ENCODE measurements around the gene TRPM8.

The TRPM8 gene

DNA sequence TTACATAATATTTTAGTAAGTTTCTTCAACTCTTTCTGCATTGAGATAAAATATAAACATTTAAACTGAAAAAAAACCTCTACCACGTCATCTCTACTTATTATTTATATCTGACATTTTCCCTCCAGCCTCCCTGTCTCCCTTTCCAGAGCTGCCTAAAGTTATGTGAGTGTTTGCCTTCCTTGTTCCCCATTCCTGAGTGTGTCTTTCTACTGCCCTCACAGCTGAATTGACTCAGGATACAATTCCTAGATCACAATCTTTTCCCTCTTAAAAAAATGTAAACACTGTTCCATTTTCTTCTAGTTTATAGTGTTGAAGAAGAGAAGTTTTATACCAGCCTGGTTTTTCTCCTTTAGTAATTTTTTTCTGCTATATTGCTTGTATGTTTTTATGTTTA lies 5.3 kb downstream of the TRPM8 start:
- H3K27ac ChIP-seq (replicated peaks), result no peak overlapping the region
- H3K4me3 ChIP-seq (replicated peaks; ENCODE audit: insufficient read depth, low read length), result no peak overlapping the region
- H3K27me3 ChIP-seq (ENCODE audit: insufficient read depth, poor library complexity, severe bottlenecking), result peaks cover 4% of the 10 kb centered on the region
- no peak for TF ChIP-seq POLR2AphosphoS5 (IDR thresholded peaks at IDR 0.05; ENCODE audit: low read depth)
- no peak for TF ChIP-seq CTCF (IDR thresholded peaks at IDR 0.05; ENCODE audit: insufficient read depth, low read length)
- TF ChIP-seq SPI1 (IDR thresholded peaks at IDR 0.05; ENCODE audit: borderline replicate concordance, low read depth), result no peak
- TF ChIP-seq GABPA (IDR thresholded peaks at IDR 0.05; ENCODE audit: low read depth), result no peak
- TF ChIP-seq, protein P1, sequence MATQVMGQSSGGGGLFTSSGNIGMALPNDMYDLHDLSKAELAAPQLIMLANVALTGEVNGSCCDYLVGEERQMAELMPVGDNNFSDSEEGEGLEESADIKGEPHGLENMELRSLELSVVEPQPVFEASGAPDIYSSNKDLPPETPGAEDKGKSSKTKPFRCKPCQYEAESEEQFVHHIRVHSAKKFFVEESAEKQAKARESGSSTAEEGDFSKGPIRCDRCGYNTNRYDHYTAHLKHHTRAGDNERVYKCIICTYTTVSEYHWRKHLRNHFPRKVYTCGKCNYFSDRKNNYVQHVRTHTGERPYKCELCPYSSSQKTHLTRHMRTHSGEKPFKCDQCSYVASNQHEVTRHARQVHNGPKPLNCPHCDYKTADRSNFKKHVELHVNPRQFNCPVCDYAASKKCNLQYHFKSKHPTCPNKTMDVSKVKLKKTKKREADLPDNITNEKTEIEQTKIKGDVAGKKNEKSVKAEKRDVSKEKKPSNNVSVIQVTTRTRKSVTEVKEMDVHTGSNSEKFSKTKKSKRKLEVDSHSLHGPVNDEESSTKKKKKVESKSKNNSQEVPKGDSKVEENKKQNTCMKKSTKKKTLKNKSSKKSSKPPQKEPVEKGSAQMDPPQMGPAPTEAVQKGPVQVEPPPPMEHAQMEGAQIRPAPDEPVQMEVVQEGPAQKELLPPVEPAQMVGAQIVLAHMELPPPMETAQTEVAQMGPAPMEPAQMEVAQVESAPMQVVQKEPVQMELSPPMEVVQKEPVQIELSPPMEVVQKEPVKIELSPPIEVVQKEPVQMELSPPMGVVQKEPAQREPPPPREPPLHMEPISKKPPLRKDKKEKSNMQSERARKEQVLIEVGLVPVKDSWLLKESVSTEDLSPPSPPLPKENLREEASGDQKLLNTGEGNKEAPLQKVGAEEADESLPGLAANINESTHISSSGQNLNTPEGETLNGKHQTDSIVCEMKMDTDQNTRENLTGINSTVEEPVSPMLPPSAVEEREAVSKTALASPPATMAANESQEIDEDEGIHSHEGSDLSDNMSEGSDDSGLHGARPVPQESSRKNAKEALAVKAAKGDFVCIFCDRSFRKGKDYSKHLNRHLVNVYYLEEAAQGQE (IDR thresholded peaks at IDR 0.05; ENCODE audit: insufficient replicate concordance, low read depth), result no peak
- no peak for DNase-seq (ENCODE audit: low read depth in 1 of 2, low spot score in 1 of 2)

GRCh38 chr2:233925402-233925801 lies 8.2 kb downstream of the TRPM8 start:
- peaks cover 2% of the 10 kb centered on the region for H3K27me3 ChIP-seq (ENCODE audit: insufficient read depth, poor library complexity, severe bottlenecking)
- DNase-seq (ENCODE audit: low read depth in 1 of 2, low spot score in 1 of 2), result no peak
- no peak overlapping the region for H3K27ac ChIP-seq (replicated peaks)
- no peak for TF ChIP-seq CTCF (IDR thresholded peaks at IDR 0.05; ENCODE audit: insufficient read depth, low read length)
- TF ChIP-seq, protein P1 (IDR thresholded peaks at IDR 0.05; ENCODE audit: insufficient replicate concordance, low read depth), result no peak
- no peak for TF ChIP-seq SPI1 (IDR thresholded peaks at IDR 0.05; ENCODE audit: borderline replicate concordance, low read depth)
- TF ChIP-seq POLR2AphosphoS5 (IDR thresholded peaks at IDR 0.05; ENCODE audit: low read depth), result no peak
- no peak for TF ChIP-seq GABPA (IDR thresholded peaks at IDR 0.05; ENCODE audit: low read depth)
- H3K4me3 ChIP-seq (replicated peaks; ENCODE audit: insufficient read depth, low read length), result no peak overlapping the region

DNA sequence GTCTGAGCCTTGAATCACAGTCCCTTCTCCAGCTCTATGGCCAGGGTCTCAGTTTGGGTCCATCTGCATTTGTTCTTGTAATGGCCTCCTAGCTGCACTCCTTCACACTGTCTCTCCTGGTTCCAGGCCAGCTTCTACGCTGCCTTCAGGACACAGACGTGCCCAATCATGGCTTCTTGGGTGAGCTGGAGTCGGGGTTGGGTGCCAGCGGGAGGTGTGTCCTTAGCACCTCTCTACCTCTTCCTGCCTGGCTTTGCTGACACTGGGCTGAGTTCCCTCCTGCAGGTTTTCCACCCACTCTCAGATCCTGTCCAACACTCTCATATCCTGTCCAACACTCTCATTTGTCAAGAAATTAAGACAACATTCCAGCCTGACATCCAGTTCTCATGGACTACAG lies 9.6 kb downstream of the TRPM8 start:
- Histone ChIP-seq H3K4me3 (replicated peaks; ENCODE audit: insufficient read depth, low read length) (no peak overlapping the region), H3K27me3 (ENCODE audit: insufficient read depth, poor library complexity, severe bottlenecking) (peaks cover 7% of the 10 kb centered on the region), H3K27ac (replicated peaks) (no peak overlapping the region)
- DNase-seq (ENCODE audit: low read depth in 1 of 2, low spot score in 1 of 2), result no peak
- TF ChIP-seq POLR2AphosphoS5 (IDR thresholded peaks at IDR 0.05; ENCODE audit: low read depth), result no peak

DNA sequence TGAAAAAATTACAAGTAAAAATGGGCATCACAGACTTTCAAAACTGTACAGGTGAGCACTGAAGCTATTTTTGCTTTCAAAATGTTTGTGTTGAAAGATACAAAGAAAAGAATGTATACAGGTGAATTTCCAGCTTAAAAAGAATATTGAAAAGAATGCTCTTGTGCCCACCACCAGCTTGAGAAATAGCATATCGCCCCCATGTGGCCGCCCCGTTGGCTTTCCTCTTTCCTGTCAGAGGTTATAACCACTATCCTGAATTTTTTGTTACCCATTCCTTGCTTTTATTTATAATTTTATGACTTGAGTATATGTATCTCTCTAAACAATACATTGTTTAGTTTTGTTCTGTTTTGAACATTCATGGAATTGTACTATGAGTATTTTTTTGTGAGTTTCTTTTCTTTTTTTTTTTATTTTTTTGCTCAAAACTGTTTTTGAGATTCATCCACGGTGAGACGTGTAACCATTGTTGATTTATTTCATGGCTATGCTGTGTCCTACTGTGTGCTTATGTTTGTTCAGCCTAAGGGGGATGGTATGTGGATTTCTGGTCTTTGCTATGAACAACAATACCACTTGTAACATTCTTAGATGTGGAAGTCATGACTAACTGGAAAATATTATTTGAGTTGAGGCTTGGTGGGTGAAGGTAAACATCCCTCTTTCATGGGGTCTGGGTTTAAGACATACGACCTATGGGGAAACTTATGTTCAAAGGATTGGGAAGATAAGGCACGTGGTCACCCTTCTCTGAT lies 11.6 kb downstream of the TRPM8 start:
- TF ChIP-seq GABPA (IDR thresholded peaks at IDR 0.05; ENCODE audit: low read depth), result no peak
- TF ChIP-seq CTCF (IDR thresholded peaks at IDR 0.05; ENCODE audit: insufficient read depth, low read length), result peak; percentile 33
- Histone ChIP-seq H3K27me3 (ENCODE audit: insufficient read depth, poor library complexity, severe bottlenecking) (peaks cover 5% of the 10 kb centered on the region), H3K4me3 (replicated peaks; ENCODE audit: insufficient read depth, low read length) (no peak overlapping the region), H3K27ac (replicated peaks) (no peak overlapping the region)
- DNase-seq (ENCODE audit: low read depth in 1 of 2, low spot score in 1 of 2), result peak in 1 of 2 experiments; percentile 16

Data from HL-60 (cell line).